ENCODE results near the gene VSIG10. TPM values are rescaled to one million over a fixed set of nuclear protein-coding genes. Genes with fewer than 3 reads are reported as not detected.

The VSIG10 gene
- total RNA-seq, 1 donor from 2014 or later, result 21.7 TPM

DNA sequence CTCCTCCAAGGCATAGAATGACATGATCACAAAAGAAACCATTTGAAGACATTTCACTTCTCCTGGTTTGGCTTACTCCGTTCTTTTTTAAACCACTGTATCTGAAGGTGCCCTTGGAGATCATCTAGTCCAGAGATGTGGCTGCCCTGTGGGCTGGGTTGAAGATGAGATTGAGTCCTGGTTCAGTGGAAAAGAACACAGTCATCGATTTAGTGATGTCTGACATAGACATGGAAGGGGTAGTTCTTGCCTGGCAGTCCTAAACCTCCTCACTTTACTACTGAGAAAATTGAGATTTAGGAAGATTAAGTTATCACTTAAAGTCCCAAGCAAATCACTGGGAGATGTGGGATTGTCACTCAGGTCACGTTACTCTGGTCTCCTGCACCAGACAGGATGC lies 2.8 kb downstream of the VSIG10 start:
- Mint-ChIP-seq H3K4me1 (ENCODE audit: unreplicated experiment) (peaks cover 17% of the 10 kb centered on the region), H3K27ac (ENCODE audit: unreplicated experiment) (no peak overlapping the region), H3K9me3 (ENCODE audit: unreplicated experiment) (no peaks in the 10 kb centered on the region), H3K27me3 (ENCODE audit: unreplicated experiment) (no peaks in the 10 kb centered on the region), H3K4me3 (ENCODE audit: unreplicated experiment) (no peak overlapping the region), H3K36me3 (ENCODE audit: unreplicated experiment) (peaks cover 3% of the 10 kb centered on the region)
- TF ChIP-seq CTCF (IDR thresholded peaks at IDR 0.05), result no peak
- no peak for DNase-seq (ENCODE audit: extremely low spot score, unreplicated experiment)

DNA sequence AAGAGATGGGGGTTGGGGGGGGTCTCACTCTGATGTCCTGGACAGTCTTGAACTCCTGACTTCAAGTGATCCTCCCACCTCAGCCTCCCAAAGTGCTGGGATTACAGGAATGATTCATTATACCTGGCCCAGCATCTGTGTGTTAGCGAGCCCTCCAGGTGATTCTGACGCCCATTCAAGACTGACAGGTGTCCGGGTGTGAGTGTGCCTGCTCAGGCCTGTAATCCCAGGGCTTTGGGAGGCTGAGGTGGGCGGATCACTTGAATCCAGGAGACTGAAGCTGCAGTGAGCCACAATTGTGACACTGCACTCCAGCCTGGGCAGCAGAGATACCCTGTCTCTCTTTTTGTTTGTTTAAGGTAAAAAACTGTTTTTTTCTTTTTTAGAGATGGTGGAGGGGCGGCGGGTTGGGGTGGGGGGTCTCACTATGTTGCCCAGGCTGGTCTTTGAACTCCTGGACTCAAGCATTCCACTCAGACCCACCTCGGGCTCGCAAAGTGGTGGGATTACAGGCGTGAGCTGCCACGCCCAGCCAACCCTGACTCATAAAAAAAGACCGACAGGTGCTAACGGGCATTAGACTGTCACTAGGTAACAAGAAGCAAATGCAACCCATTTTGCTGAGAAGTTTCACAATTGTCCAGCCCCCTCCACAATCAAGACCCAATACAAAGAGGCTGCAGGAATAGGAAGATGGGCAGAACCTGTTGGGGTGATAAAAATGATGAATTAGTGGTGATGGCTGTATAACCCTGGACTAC lies 4.7 kb downstream of the VSIG10 start:
- DNase-seq (ENCODE audit: extremely low spot score, unreplicated experiment), result no peak
- Mint-ChIP-seq H3K9me3 (ENCODE audit: unreplicated experiment) (no peaks in the 10 kb centered on the region), H3K4me3 (ENCODE audit: unreplicated experiment) (no peak overlapping the region), H3K4me1 (ENCODE audit: unreplicated experiment) (peaks cover 10% of the 10 kb centered on the region), H3K27me3 (ENCODE audit: unreplicated experiment) (no peaks in the 10 kb centered on the region), H3K36me3 (ENCODE audit: unreplicated experiment) (peaks cover 3% of the 10 kb centered on the region), H3K27ac (ENCODE audit: unreplicated experiment) (no peak overlapping the region)
- TF ChIP-seq CTCF (IDR thresholded peaks at IDR 0.05), result no peak

DNA sequence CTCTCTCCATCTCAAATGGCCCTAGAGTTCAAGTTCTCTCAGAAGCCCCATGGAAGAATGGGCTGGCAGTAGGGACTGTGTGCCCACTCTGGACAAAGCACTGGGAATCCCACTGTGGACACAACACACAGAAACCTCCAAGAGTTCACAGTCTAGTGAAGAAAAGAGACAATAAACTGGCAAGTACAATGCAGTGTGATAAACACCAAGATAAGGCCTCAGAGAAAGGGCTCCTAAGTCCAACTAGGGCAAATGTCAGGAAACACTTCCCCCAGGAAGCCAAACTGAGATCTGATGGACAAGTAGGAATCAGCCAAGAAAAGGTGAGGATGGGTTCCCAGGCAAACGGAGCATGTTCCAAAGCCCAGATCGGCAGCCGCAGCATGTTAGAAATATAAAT lies 5.4 kb downstream of the VSIG10 start:
- Mint-ChIP-seq H3K9me3 (ENCODE audit: unreplicated experiment) (no peaks in the 10 kb centered on the region), H3K27me3 (ENCODE audit: unreplicated experiment) (no peaks in the 10 kb centered on the region), H3K36me3 (ENCODE audit: unreplicated experiment) (peaks cover 3% of the 10 kb centered on the region), H3K4me3 (ENCODE audit: unreplicated experiment) (no peak overlapping the region), H3K4me1 (ENCODE audit: unreplicated experiment) (peaks cover 10% of the 10 kb centered on the region), H3K27ac (ENCODE audit: unreplicated experiment) (no peak overlapping the region)
- DNase-seq (ENCODE audit: extremely low spot score, unreplicated experiment), result no peak
- TF ChIP-seq CTCF (IDR thresholded peaks at IDR 0.05), result no peak

- Mint-ChIP-seq H3K27ac (ENCODE audit: unreplicated experiment) (no peak overlapping the region), H3K9me3 (ENCODE audit: unreplicated experiment) (no peaks in the 10 kb centered on the region), H3K36me3 (ENCODE audit: unreplicated experiment) (peaks cover 11% of the 10 kb centered on the region), H3K4me3 (ENCODE audit: unreplicated experiment) (no peak overlapping the region), H3K4me1 (ENCODE audit: unreplicated experiment) (peaks cover 2% of the 10 kb centered on the region), H3K27me3 (ENCODE audit: unreplicated experiment) (no peaks in the 10 kb centered on the region)
- no peak for TF ChIP-seq CTCF (IDR thresholded peaks at IDR 0.05)
- DNase-seq (ENCODE audit: extremely low spot score, unreplicated experiment), result no peak
Measured at GRCh38 chr12:118094039-118094438, 9.8 kb downstream of the VSIG10 start.

DNA sequence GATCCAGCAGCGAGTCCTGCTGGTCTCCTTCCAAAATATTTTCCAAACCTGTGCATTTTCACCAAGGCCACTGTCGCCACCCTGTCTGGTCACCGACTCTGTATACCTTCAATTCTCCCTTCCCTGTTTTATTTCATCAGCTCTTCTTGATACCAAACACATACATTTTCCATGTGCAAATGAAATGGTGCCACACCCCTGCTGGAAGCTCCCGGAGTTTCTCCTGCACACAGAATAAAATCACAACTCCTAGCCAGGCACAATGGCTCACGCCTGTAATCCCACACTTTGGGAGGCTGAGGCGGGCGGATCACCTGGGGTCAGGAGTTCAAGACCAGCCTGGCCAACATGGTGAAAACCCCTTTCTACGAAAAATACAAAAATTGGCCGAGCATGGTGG lies 14.0 kb downstream of the VSIG10 start:
- no peak for DNase-seq (ENCODE audit: extremely low spot score, unreplicated experiment)
- Mint-ChIP-seq H3K27ac (ENCODE audit: unreplicated experiment) (no peak overlapping the region), H3K4me1 (ENCODE audit: unreplicated experiment) (no peaks in the 10 kb centered on the region), H3K4me3 (ENCODE audit: unreplicated experiment) (no peak overlapping the region), H3K9me3 (ENCODE audit: unreplicated experiment) (no peaks in the 10 kb centered on the region), H3K36me3 (ENCODE audit: unreplicated experiment) (peaks cover 7% of the 10 kb centered on the region), H3K27me3 (ENCODE audit: unreplicated experiment) (no peaks in the 10 kb centered on the region)
- TF ChIP-seq CTCF (IDR thresholded peaks at IDR 0.05), result no peak

Measured in osteocyte (in vitro differentiated cells).